ENCODE data around the gene GIN1.
"Not testable (repeated sequence)": the region's sequence is repeated elsewhere in the genome, so short reads cannot be mapped to it uniquely, and the experiment has no call there.

GIN1 gene

DNA sequence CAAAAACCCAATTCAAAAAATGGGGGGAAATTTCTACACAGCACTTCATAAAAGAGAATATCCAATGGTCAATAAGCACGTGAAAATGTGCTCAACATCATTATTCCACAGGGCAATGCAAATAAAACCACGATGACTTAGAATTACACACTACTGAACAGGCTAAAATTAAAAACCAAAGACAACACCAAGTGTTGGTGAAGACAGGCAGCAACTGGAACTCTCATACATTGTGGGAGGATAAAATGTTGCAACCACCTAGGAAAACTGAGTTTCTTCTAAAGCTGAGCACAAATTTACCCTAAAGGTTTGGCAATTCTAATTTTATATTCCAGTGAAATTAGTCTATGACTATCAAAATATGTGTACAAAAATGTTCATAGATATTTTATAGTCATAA is 9.5 kb downstream of the GIN1 start:
- no peak for DNase-seq (ENCODE audit: low spot score)

DNA sequence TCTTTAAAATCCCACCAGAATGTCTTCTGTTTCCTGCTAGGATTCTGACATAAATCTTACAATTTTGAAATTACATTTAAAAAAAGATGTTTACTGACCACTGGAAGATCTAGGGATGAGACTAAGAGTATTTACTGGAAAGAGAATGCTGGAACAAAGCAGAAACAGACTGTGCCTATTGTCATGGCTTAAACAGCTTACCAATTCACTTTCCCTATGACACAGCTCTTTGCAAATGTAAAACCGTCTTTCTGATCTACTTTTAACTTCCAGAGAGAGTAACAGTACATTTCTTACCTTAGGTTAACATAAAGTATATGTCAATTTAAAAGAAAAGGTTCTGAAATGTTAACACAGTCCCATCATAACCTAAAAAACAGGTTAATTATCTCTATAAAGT is 10.7 kb downstream of the GIN1 start:
- DNase-seq (ENCODE audit: low spot score), result no peak

DNA sequence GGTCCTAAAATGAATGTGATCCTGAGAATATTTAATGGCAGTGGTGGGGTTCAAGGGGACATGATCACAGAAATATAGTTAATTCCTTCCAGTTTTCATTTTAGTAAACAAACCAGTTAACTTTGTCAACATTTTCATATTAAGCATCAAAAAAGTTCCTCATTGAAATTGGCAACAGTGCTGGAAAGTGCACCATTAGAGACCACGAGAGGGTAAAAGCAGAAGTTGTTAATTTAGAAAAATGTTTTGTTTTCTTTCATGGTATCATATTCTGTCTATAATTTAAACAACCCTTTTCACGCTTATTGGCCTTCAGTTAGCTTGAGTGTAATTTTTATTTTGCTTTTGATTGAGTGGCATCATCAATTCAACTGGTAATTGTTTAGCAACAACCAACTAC is 11.9 kb downstream of the GIN1 start:
- no peak for DNase-seq (ENCODE audit: low spot score)

DNA sequence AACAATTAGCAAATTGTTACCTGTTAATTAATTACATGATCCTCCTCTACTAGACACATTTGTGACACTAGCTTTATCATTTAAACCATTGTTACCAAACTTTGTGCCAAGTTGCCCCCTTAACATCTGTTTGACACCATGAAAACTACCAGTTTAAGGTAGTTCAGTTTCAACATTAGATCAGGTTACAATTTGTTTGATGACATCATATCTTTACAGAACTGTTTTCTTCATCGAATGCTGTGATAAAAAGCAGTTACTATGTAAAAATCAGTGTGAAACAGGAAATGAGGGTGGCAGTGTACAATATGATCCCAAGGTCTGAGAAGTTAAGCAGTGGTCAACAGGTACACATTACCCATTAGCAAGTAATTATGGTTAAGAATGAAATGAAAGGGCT is 17.7 kb downstream of the GIN1 start:
- DNase-seq (ENCODE audit: low spot score), result no peak

DNA sequence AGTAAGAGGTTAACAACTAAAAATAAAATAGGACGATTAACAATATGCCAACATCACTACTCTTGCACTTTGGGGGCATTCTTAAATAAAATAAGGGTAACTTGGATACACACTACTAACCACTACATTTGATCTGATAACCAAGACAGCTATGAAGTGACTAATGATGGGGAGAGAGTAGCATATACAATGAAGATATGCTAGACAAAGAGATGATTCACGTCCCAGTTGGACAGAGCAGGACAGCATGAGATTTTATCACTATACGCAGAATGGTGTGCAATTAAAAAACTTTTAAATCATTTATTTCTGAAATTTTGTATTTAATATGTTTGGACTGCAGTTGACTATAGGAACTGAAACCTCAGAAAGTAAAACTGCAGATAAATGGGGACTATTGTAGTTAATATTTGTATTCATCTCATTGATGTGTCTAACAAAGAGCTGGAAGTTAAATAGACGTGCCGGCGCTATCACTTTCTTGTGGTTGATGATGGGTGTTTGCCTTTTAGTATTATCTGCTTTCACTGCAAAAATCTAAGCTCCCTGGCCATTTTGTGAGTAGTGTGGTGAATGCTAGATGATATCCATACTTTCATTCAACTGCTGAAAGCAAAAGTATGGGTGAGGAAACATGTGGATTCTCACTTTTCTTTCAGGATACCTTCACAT is 18.7 kb downstream of the GIN1 start:
- no peak for DNase-seq (ENCODE audit: low spot score)

DNA sequence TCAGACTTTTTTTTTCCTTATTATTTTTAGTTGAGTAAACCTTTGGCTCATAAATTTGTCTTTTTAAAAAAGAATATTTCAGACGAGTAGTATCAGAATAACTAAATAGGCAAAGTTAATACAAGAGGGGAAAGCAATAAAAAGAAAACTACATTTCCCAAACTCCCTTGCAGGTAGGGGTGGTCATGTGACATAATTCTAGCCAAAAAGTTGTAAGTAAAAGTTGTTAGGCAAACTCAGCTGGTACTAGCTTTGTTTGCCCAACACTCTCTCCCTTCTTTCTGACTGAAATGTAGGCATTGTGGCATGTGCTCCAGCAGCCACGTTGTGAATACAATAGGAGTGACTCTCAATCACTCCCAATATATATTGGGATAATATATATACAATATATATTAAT is 20.9 kb downstream of the GIN1 start:
- DNase-seq (ENCODE audit: low spot score), result no peak

DNA sequence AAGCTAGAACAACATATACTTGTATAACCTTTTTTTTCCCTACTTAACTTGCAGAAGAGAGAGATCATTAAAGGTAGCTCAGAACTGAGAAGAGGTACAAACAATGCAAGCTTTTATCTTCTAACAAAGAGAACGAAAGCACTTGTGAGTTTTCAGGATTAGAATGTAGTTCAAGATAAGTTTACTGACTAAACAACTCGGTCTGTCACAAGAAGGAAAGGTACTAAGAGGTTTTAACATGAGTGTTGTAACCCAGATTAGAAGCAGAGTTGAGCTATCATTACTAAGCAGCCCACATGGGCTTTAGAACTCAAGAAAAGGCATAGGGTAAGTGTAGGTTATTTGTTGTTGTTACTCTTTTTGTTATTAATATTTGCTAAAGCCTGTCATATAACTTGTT is 25.2 kb downstream of the GIN1 start:
- DNase-seq (ENCODE audit: low spot score), result no peak

DNA sequence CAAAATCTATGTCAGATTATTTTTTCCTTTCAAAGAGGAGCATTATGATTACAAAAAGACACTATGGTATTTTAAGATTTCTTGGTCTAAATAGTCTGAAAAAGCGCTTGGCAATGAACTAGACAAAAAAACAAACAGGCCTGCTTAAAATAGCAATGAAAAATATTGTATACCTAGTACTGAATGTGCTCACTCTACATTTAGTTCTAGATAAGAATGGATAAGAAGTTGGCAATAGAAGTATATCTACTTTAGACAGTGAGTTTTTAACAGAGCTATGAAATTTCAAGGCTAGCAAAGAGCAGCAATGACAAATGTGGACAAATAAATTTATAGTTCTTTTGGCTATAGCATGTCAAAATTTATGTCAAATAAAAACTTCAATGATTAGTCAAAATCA is 26.2 kb downstream of the GIN1 start:
- DNase-seq (ENCODE audit: low spot score), result no peak

DNA sequence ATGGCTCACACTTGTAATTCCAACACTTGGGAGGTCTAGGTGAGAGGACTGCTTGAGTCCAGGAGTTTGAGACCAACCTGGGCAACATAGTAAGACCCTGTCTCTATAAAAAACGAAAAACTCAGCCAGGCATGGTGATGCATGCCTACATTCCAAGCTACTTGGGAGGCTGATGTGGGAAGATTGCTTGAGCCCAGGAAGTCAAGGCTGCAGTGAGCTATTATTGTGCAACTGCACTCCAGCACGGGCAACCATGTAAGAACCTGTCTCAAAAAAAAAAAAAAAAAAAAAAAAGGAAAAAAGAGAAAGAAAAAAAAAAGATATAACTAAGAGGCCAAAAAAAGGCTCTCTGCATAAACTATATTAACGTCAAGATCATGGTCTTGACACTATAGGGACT is 27.3 kb downstream of the GIN1 start:
- no peak for DNase-seq (ENCODE audit: low spot score)

DNA sequence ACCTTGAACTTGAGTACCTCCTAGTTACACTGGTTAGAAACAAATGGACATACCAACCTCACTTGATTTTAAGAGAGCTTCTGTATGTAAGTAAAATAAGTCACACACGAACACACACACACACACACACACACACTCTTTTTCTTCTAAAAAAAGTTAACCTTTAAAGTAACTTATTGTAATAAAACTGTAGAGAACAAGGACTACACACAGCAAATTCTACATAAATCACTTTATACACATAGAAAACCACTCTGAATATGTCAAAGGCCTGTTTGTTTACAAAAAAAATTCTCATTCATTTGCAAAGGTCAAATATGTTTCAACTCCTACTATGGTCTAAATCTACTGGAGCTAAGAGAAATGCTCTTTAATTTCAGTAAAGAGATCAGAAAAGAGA is 29.1 kb downstream of the GIN1 start:
- DNase-seq (ENCODE audit: low spot score), result no peak

DNA sequence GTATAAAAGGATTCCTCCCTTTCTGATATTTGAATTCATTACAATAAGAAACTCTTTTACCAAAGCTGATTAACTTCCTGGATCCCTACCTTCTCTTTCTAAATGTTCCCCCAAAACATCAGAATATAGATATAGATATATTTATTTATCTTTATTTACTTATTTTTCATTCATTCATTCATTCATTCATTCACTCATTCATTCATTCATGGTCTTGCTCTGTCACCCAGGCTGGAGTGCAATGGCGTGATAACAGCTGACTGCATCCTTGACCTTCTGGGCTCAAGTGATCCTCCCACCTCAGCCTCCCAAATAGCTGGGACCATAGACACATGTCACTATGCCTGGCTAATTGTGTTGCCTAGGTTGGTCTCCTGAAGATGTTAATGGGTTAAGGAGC is 30.7 kb downstream of the GIN1 start:
- no peak for DNase-seq (ENCODE audit: low spot score)

DNA sequence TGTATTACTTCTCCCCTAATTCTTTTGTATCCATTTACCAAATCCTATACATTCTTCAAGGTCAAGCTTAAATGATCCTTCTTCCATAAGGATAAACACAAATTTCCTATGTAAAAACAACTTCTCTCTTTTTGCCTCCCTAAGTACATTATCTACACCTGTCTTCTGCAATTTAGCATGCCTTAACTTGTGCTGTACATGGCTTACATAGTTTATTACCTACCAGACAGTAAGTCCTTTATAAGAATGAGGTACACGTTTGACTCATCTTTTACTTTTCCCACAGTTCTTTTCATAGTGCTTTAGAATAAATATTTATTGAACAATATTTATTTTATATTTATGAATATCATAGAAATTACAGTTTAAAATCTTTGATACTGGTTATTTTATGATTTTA is 33.4 kb downstream of the GIN1 start:
- no peak for DNase-seq (ENCODE audit: low spot score)

DNA sequence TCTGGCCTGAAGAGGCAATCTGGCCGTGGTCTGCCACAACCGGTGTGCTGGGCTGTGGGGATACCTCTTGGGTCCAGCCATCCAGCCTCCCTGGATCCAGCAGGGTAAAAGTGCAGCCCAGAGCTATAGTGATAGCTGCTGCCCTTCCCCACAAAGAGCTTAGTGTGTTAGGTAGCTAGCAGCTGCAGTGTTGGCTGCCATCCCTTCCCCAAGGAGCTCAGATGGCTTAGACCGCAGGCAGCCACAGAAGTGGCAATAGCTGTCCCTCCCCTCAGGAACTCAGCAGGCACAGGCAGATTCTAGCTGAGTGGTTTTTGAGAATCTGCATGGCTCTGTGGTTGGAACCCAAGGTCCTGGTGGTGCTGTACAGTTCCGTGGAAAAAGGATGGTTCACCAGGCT is 40.1 kb downstream of the GIN1 start:
- DNase-seq (ENCODE audit: low spot score), result no peak

DNA sequence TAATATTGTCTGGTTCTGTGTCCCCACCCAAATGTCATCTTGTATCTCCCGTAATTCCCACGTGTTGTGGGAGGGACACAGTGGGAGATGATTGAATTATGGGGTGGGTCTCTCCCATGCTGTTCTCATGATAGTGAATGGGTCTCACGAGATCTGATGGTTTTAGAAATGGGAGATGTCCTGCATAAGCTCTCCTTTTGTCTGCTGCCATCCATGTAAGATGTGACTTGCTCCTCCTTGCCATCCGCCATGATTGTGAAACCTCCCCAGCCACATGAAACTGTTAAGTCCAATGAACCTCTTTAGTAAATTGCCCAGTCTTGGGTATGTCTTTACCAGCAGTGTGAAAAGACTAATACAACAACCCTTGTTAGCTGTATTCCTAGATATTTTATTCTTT is 44.5 kb downstream of the GIN1 start:
- DNase-seq (ENCODE audit: low spot score), result no peak

DNA sequence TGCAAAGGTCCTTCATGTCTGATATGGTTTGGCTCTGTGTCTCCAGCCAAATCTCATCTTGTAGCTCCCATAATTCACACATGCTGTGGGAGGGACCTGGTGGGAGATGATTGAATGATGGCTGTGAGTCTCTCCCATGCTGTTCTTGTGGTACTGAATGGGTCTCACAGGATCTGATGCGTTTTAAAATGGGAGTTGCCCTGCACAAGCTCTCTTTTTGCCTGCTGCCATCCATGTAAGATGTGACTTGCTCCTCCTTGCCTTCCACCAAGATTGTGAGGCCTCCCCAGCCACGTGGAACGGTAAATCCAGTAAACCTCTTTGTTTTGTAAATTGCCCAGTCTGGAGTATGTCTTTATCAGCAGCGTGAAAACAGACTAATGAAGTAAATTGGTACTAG is 46.4 kb downstream of the GIN1 start:
- not testable (repeated sequence) for DNase-seq (ENCODE audit: low spot score)

DNA sequence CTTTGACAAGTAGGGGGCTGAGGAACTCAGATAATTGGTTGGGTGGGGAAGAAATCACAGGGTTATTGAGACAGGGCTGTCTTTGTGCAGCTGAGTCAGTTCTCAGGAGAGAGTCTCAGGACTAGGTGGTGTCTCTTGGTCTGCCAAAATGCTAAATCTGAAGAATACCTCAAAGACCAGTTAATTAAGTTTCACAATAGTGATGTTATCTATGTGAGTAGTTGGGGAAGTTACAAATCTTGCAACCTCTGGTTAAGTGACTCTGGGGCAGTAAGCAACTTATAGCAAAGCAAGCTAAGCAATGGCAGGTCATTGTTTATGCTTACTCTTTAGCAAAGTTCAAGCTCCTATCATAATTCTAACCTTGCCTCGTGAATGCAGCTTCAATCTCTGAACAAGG is 53.6 kb downstream of the GIN1 start:
- no peak for DNase-seq (ENCODE audit: low spot score)

DNA sequence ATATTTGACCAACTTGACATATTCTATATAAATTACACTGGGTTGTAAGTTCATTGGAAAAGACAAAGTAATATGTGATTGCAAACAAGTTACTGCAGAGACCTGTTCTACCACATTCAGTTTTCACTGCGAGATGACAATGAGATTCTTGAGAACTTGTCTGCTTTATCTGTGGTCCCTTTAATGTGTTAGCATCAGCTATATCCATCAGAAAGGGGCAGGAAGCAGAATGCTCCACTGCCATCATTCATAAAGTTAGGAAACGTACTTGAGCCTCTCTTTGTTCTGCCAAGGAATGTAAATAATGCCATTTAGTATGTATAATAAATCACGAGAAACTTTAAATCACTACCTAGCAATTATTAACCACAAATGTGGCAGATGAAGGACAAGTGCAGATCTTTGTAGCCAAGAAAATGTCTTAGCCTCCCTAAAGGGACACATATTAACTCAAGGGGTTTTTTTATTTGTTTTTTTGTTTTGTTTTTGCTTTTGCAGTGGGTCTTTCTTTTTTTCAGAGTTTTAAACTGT is 59.4 kb downstream of the GIN1 start:
- no peak for DNase-seq (ENCODE audit: low spot score)

DNA sequence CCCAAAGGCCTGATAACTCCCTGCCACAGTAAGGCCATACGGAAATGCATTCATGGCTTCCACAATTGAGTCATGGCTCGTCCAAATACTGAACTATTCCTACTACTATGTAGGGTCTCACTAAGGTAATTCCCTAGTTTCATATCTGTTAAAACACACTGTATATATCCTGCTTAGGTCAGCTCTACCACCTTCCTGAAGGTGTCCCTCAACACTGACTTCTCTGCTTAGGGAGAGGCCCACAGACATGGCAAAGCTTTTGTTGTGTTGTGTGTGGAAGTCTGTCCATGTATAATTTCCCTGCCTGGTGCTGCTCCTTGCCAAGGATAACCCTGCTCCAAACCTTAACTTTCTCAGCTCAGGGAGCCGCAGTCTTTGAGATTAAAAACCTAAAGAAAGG is 60.4 kb downstream of the GIN1 start:
- no peak for DNase-seq (ENCODE audit: low spot score)

DNA sequence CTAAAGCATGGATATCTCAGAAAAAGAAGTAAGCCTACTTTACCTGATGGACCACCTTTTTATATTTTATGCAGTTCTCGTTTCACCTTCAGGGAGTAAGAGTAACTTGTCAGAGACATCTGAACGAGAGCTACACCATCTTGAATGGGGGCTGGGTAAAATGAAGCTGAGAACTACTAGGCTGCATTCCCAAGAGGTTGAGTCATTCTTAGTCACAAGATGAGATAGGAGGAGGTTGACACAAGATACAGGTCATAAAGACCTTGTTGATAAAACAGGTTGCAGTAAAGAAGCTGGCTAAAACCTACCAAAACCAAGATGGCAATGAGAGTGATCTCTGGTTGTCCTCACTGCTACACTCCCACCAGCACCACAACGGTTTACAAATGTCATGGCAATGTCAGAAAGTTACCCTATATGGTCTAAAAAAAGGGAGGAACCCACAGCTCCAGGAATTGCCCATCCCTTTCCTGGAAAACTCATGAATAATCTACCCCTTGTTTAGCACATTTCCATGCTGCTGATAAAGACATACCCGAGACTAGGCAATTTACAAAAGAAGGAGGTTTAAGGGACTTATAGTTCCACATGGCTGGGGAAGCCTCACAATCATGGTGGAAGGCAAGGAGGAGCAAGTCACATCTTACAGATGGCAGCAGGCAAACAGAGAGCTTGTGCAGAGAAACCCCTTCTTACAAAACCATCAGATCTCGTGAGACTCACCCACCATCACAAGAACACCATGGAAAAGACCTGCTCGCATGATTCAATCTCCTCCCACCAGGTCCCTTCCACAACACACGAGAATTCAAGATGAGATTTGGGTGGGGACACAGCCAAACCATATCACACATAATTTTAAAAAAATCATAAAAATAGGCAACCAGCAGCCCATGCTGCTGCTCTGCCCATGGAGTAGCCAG is 62.5 kb downstream of the GIN1 start:
- DNase-seq (ENCODE audit: low spot score), result no peak

DNA sequence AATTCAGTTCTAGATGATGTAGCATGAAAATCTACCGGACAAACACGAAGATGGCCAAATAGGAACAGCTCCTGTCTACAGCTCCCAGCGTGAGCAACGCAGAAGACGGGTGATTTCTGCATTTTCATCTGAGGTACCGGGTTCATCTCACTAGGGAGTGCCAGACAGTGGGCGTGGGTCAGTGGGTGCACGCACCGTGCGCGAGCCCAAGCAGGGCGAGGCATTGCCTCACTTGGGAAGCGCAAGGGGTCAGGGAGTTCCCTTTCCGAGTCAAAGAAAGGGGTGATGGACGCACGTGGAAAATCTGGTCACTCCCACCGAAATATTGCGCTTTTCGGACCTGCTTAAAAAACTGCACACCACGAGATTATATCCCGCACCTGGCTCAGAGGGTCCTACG is 73.2 kb downstream of the GIN1 start:
- DNase-seq (ENCODE audit: low spot score), result not testable (repeated sequence)

DNA sequence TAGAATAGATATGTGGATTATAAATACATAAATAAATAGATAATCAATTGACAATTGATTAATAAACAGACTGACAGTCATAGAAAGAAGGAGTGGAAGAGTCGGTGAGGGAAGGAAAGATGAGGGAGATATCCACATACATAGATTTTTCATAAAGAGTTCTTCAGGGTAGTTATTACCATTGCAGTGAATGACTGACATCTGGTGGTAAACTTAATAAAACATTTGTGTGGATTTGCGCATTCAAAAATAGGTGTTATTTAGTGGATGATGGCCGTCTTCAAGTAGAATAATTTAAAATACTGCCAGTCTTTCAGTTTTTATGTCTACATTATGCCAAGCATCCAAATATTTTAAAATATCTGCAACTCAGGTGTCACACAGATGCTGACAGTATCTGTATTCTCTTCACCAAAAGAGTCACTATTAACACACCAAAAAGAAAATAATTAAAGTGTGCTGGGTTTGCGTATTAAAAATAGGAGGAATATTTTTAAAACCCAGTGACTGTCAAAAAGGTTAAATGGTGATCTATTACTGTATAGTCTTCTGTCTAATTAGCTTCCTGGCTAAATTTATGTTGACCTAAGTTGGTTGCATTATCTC is 78.8 kb downstream of the GIN1 start:
- DNase-seq (ENCODE audit: low spot score), result no peak

DNA sequence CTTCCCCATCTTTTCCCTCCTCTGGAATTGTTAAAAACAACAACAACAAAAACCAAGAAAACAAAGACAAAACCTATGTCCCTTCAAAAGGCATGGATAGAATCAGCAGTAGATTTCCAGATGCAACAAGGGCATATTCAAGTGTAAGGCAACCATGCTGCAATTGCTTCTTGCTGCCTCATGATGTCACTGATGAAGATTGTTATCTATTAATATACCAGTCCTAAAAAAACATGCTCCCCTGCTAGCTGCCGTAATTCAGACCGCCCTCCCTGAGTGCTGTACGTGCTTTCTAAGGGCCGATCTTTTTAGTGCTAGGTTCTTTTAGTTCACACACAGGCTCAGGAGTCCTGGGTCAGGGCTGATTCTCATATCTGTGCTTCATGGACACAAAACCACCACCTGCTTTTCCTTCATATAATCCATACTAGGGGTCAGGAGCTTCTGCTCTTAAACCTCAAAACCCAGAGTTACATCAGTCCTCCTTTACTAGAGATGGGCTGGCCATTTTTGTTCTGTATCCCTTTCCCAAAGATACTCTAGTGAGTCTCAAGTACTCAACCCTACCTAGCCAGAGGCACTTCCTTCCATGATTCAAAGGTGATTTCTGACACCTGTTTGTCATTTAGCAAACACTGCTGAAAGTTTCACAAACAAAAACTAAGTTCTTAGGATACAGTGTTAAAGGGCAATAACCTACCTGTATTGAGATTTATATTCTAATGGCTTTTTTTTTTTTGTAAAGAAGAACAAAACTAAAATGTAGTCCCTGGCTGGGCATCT is 82.1 kb downstream of the GIN1 start:
- no peak for DNase-seq (ENCODE audit: low spot score)
